ENCODE results near the gene XPNPEP2.

XPNPEP2 gene

GRCh38 chrX:129743821-129744220 lies 5.0 kb downstream of the XPNPEP2 start:
- H3K4me3 ChIP-seq (ENCODE audit: low read length), result no peak overlapping the region
- TF ChIP-seq EZH2phosphoT487 (IDR thresholded peaks at IDR 0.05; ENCODE audit: borderline replicate concordance, low read length) (no peak), CTCF (IDR thresholded peaks at IDR 0.05; ENCODE audit: low read depth, low read length, poor library complexity, severe bottlenecking) (no peak)
- H3K79me2 ChIP-seq (ENCODE audit: control insufficient read depth, low read length), result no peaks in the 10 kb centered on the region
- no peaks in the 10 kb centered on the region for H3F3A ChIP-seq (ENCODE audit: control insufficient read depth, insufficient read depth)
- no peaks in the 10 kb centered on the region for H4K20me1 ChIP-seq (ENCODE audit: control insufficient read depth, insufficient read depth, low read depth, low read length)
- no peaks in the 10 kb centered on the region for H3K27me3 ChIP-seq (ENCODE audit: control insufficient read depth, low read length)
- peaks cover 8% of the 10 kb centered on the region for H3K4me1 ChIP-seq (ENCODE audit: control insufficient read depth, low read length)
- H3K27ac ChIP-seq (ENCODE audit: low read depth, low read length), result no peak overlapping the region
- H3K4me2 ChIP-seq (ENCODE audit: low read length), result no peak overlapping the region
- H3K9me3 ChIP-seq (ENCODE audit: control insufficient read depth, insufficient read depth, low read length), result no peaks in the 10 kb centered on the region
- H3K9me2 ChIP-seq (replicated peaks; ENCODE audit: control insufficient read depth, low read length), result no peaks in the 10 kb centered on the region
- H3K36me3 ChIP-seq (ENCODE audit: control insufficient read depth, low read length), result no peaks in the 10 kb centered on the region

GRCh38 chrX:129744861-129745321 lies 6.1 kb downstream of the XPNPEP2 start:
- no peak for TF ChIP-seq EZH2phosphoT487 (IDR thresholded peaks at IDR 0.05; ENCODE audit: borderline replicate concordance, low read length)
- TF ChIP-seq CTCF (IDR thresholded peaks at IDR 0.05; ENCODE audit: low read depth, low read length, poor library complexity, severe bottlenecking), result no peak
- Histone ChIP-seq H3K79me2 (ENCODE audit: control insufficient read depth, low read length) (no peaks in the 10 kb centered on the region), H3K9me2 (replicated peaks; ENCODE audit: control insufficient read depth, low read length) (no peaks in the 10 kb centered on the region), H3K4me1 (ENCODE audit: control insufficient read depth, low read length) (peaks cover 8% of the 10 kb centered on the region), H4K20me1 (ENCODE audit: control insufficient read depth, insufficient read depth, low read depth, low read length) (no peaks in the 10 kb centered on the region), H3K27me3 (ENCODE audit: control insufficient read depth, low read length) (no peaks in the 10 kb centered on the region), H3K9me3 (ENCODE audit: control insufficient read depth, insufficient read depth, low read length) (no peaks in the 10 kb centered on the region), H3K27ac (ENCODE audit: low read depth, low read length) (no peak overlapping the region), H3K4me2 (ENCODE audit: low read length) (no peak overlapping the region), H3F3A (ENCODE audit: control insufficient read depth, insufficient read depth) (no peaks in the 10 kb centered on the region), H3K36me3 (ENCODE audit: control insufficient read depth, low read length) (no peaks in the 10 kb centered on the region), H3K4me3 (ENCODE audit: low read length) (no peak overlapping the region)

DNA sequence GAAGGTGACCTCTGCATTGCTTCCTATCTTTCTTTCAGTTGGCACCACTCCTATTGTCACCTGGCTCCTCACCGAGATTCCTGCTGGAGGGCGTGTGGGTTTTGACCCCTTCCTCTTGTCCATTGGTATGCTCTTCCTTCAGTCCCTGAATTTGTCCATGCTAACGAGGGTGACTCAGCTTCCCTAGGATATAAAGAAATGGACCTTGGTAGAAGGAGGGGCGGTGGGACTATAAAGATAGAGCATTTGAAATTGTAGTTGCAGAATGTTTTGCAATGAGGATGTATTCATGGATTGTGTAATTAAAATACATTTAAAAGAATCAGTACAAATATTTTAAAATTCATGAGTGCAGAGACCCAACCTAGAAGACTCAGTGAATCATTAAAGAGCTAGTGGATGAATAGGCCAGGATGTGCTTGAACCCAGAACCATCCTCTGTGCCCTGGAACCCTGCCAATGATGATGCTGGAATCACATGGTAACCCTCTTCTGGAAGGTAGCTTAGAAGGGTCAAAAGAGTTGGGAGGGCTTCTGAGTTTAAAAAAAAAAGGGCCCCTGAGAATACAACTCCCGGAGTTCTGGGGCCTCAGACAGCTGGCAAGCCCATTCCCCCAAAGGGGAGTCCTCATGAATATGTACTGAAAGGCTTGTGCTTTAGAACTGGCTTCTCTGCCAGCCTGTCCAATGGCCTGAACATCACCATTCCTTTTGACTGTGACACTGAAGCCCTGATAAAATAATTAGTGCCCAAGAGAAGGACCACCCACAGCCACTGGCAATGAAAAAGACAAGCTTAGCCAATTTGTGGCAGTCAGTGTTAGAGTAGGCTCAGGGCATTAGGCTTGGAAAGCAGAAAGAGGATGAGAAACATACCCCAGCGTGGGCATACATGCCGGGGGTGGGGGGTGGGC lies 8.0 kb downstream of the XPNPEP2 start:
- Histone ChIP-seq H3K27me3 (ENCODE audit: control insufficient read depth, low read length) (no peaks in the 10 kb centered on the region), H3K79me2 (ENCODE audit: control insufficient read depth, low read length) (no peaks in the 10 kb centered on the region), H3K27ac (ENCODE audit: low read depth, low read length) (no peak overlapping the region), H3F3A (ENCODE audit: control insufficient read depth, insufficient read depth) (no peaks in the 10 kb centered on the region), H3K9me3 (ENCODE audit: control insufficient read depth, insufficient read depth, low read length) (no peaks in the 10 kb centered on the region), H3K4me2 (ENCODE audit: low read length) (no peak overlapping the region), H4K20me1 (ENCODE audit: control insufficient read depth, insufficient read depth, low read depth, low read length) (no peaks in the 10 kb centered on the region), H3K9me2 (replicated peaks; ENCODE audit: control insufficient read depth, low read length) (no peaks in the 10 kb centered on the region), H3K4me3 (ENCODE audit: low read length) (no peak overlapping the region), H3K4me1 (ENCODE audit: control insufficient read depth, low read length) (peaks cover 5% of the 10 kb centered on the region), H3K36me3 (ENCODE audit: control insufficient read depth, low read length) (no peaks in the 10 kb centered on the region)
- TF ChIP-seq CTCF (IDR thresholded peaks at IDR 0.05; ENCODE audit: low read depth, low read length, poor library complexity, severe bottlenecking) (no peak), EZH2phosphoT487 (IDR thresholded peaks at IDR 0.05; ENCODE audit: borderline replicate concordance, low read length) (no peak)
